Astrocyte (in vitro differentiated cells and primary cell): ENCODE data around the gene PBX3.

Experiments used
- EZH2 ChIP-seq: IDR thresholded peaks from 2 replicates; pipeline ENCODE4 v1.6.1; 2012; ENCODE audit warnings: mild to moderate bottlenecking, low read length, inconsistent platforms; ENCODE audit not compliant: insufficient read depth
- TF ChIP-seq, protein P1 (sequence below): IDR thresholded peaks from 2 replicates; pipeline ENCODE4 v1.5.1; 2011; ENCODE audit warnings: low read depth, mild to moderate bottlenecking, inconsistent platforms, low read length, moderate library complexity; ENCODE audit not compliant: insufficient read depth

DNA sequence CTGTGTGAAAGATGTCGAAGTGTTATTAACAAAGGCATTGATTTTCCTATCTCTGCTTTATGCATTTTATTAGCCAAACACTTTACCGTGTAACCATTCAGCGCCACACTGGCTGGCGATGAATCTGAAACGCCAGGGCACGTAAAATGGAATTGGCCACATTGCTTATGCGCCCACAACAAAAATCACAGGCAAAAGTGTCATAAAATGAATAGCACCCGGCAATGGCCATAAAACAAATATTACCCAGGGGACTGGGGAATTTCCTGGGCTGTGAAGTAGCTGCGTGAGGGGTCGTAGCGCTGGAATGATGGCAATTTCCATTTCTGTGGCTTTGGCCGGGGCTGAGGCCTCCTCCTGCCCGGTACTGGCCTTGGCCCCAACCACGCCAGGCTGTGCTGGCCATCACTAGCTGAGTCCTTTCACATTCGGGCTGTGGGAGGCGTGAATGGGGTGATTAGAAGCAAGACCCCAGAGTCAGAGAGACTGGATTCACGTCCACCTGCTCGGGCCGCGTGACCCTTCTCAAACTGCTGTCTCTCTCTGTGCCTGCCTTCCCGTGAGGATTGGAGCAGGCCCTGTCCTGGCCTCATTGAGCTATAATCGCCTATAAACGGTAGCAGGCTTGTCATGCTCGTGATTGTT, 254.5 kb downstream of the PBX3 start:
- TF ChIP-seq, protein P1, sequence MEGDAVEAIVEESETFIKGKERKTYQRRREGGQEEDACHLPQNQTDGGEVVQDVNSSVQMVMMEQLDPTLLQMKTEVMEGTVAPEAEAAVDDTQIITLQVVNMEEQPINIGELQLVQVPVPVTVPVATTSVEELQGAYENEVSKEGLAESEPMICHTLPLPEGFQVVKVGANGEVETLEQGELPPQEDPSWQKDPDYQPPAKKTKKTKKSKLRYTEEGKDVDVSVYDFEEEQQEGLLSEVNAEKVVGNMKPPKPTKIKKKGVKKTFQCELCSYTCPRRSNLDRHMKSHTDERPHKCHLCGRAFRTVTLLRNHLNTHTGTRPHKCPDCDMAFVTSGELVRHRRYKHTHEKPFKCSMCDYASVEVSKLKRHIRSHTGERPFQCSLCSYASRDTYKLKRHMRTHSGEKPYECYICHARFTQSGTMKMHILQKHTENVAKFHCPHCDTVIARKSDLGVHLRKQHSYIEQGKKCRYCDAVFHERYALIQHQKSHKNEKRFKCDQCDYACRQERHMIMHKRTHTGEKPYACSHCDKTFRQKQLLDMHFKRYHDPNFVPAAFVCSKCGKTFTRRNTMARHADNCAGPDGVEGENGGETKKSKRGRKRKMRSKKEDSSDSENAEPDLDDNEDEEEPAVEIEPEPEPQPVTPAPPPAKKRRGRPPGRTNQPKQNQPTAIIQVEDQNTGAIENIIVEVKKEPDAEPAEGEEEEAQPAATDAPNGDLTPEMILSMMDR, result no peak
- no peak for TF ChIP-seq EZH2
